WTC11 (cell line): ENCODE data around the gene SOWAHA. TPM values are rescaled to one million over a fixed set of nuclear protein-coding genes. Genes with fewer than 3 reads are reported as not detected.

Experiments used
- ATAC-seq: fragments of 200-7000 bp; cut with Tn5 transposase; 2 replicates; pipeline ENCODE4 v1.10.0; 2021; ENCODE audit warnings: mild to moderate bottlenecking, moderate library complexity
- CTCF ChIA-PET: fragments of 300-600 bp; sonication (Branson Sonifier 250); formaldehyde crosslinking; loops from one replicate; lab custom pipeline; 2021; ENCODE audit warnings: antibody characterized with exemption; lab: Charles Lee
- POLR2A ChIA-PET: fragments of 350-600 bp; sonication (Branson Sonifier 250); formaldehyde crosslinking; loops from one replicate; lab custom pipeline; 2021; ENCODE audit warnings: antibody characterized with exemption; lab: Charles Lee
- DNase-seq: peaks from one replicate; pipeline ENCODE4 v3.0.0; 2021; ENCODE audit warnings: low spot score
- H3K27ac Mint-ChIP-seq: 2 replicates; pipeline ENCODE4 v1.8.0; 2021; ENCODE audit warnings: mixed read lengths
- H3K27me3 Mint-ChIP-seq: 2 replicates; pipeline ENCODE4 v1.8.0; 2021; ENCODE audit warnings: low read depth, mild to moderate bottlenecking, moderate library complexity, mixed read lengths
- H3K36me3 Mint-ChIP-seq: 2 replicates; pipeline ENCODE4 v1.8.0; 2021; ENCODE audit warnings: mixed read lengths
- H3K4me1 Mint-ChIP-seq: 2 replicates; pipeline ENCODE4 v1.8.0; 2022; ENCODE audit warnings: mixed read lengths
- H3K4me3 Mint-ChIP-seq: 2 replicates; pipeline ENCODE4 v1.8.0; 2021; ENCODE audit warnings: mild to moderate bottlenecking, moderate library complexity, mixed read lengths
- H3K9me3 Mint-ChIP-seq: 2 replicates; pipeline ENCODE4 v1.8.0; 2021; ENCODE audit warnings: mixed read lengths
- CREB1 ChIP-seq: sonication (generic); formaldehyde crosslinking; IDR thresholded peaks from 2 replicates; pipeline ENCODE4 v1.8.0; 2023; ENCODE audit warnings: mild to moderate bottlenecking, missing genetic modification reagents
- CREM ChIP-seq: sonication (generic); formaldehyde crosslinking; IDR thresholded peaks from 2 replicates; pipeline ENCODE4 v1.8.1; 2022; ENCODE audit warnings: mild to moderate bottlenecking, missing genetic modification reagents, moderate library complexity
- FOXK1 ChIP-seq: sonication (generic); formaldehyde crosslinking; IDR thresholded peaks from 2 replicates; pipeline ENCODE4 v1.8.0; 2022; ENCODE audit warnings: mild to moderate bottlenecking, moderate library complexity, missing genetic modification reagents
- IRF2 ChIP-seq: sonication (generic); formaldehyde crosslinking; IDR thresholded peaks from 2 replicates; pipeline ENCODE4 v1.8.0; 2022; ENCODE audit warnings: low read depth, missing genetic modification reagents, borderline replicate concordance
- NFE2L1 ChIP-seq: sonication (generic); formaldehyde crosslinking; IDR thresholded peaks from 2 replicates; pipeline ENCODE4 v1.8.1; 2023; ENCODE audit warnings: missing genetic modification reagents
- NR1H2 ChIP-seq: sonication (generic); formaldehyde crosslinking; IDR thresholded peaks from 2 replicates; pipeline ENCODE4 v1.9.0; 2021; ENCODE audit warnings: mild to moderate bottlenecking, moderate library complexity, missing genetic modification reagents
- NR2C2 ChIP-seq: sonication (generic); formaldehyde crosslinking; IDR thresholded peaks from 2 replicates; pipeline ENCODE4 v1.8.0; 2022; ENCODE audit warnings: mild to moderate bottlenecking, missing genetic modification reagents
- NR3C1 ChIP-seq: sonication (generic); formaldehyde crosslinking; conservative IDR thresholded peaks from 2 replicates; pipeline ENCODE4 v1.8.1; 2023; ENCODE audit warnings: low read depth, mild to moderate bottlenecking, missing genetic modification reagents
- TP53 ChIP-seq: sonication (generic); formaldehyde crosslinking; IDR thresholded peaks from 2 replicates; pipeline ENCODE4 v1.8.1; 2023; ENCODE audit warnings: mild to moderate bottlenecking, missing genetic modification reagents
- ZNF416 ChIP-seq: fragments of 250-450 bp; sonication (Bioruptor Pico); IDR thresholded peaks from 2 replicates; pipeline ENCODE4 v1.9.0; 2021; ENCODE audit warnings: mild to moderate bottlenecking, inconsistent platforms
- total RNA-seq: library from RNA; stranded (reverse); gene quantifications from 3 replicates; pipeline ENCODE4 v1.2.3, GENCODE V29; 2021
- TF ChIP-seq, protein P1 (sequence below): fragments of 200-600 bp; IDR thresholded peaks from 2 replicates; pipeline ENCODE4 v1.8.0; 2022; ENCODE audit warnings: antibody characterized with exemption
- TF ChIP-seq, protein P2 (sequence below): sonication (generic); formaldehyde crosslinking; IDR thresholded peaks from 2 replicates; pipeline ENCODE4 v1.8.0; 2023; ENCODE audit warnings: missing genetic modification reagents
- TF ChIP-seq, protein P3 (sequence below): fragments of 250-450 bp; sonication (Bioruptor Pico); IDR thresholded peaks from 2 replicates; pipeline ENCODE4 v1.9.0; 2021; ENCODE audit warnings: mild to moderate bottlenecking, borderline replicate concordance
- TF ChIP-seq, protein P4 (sequence below): sonication (generic); formaldehyde crosslinking; IDR thresholded peaks from 2 replicates; pipeline ENCODE4 v1.8.1; 2023; ENCODE audit warnings: mild to moderate bottlenecking, missing genetic modification reagents, moderate library complexity
- TF ChIP-seq, protein P5 (sequence below): sonication (generic); formaldehyde crosslinking; IDR thresholded peaks from 2 replicates; pipeline ENCODE4 v1.8.1; 2023; ENCODE audit warnings: mild to moderate bottlenecking, moderate library complexity, missing genetic modification reagents
- TF ChIP-seq, protein P6 (sequence below): sonication (generic); formaldehyde crosslinking; IDR thresholded peaks from 2 replicates; pipeline ENCODE4 v1.8.0; 2023; ENCODE audit warnings: missing genetic modification reagents, mild to moderate bottlenecking, borderline replicate concordance
- TF ChIP-seq, protein P7 (sequence below): fragments of 250-450 bp; sonication (Bioruptor Pico); conservative IDR thresholded peaks from 2 replicates; pipeline ENCODE4 v1.9.0; 2021; ENCODE audit warnings: mild to moderate bottlenecking
- TF ChIP-seq, protein P8 (sequence below): sonication (generic); formaldehyde crosslinking; IDR thresholded peaks from 2 replicates; pipeline ENCODE4 v1.8.1; 2023; ENCODE audit warnings: mild to moderate bottlenecking, missing genetic modification reagents

SOWAHA gene
- total RNA-seq, 1 experiment from 2014 or later = 0.11 TPM

DNA sequence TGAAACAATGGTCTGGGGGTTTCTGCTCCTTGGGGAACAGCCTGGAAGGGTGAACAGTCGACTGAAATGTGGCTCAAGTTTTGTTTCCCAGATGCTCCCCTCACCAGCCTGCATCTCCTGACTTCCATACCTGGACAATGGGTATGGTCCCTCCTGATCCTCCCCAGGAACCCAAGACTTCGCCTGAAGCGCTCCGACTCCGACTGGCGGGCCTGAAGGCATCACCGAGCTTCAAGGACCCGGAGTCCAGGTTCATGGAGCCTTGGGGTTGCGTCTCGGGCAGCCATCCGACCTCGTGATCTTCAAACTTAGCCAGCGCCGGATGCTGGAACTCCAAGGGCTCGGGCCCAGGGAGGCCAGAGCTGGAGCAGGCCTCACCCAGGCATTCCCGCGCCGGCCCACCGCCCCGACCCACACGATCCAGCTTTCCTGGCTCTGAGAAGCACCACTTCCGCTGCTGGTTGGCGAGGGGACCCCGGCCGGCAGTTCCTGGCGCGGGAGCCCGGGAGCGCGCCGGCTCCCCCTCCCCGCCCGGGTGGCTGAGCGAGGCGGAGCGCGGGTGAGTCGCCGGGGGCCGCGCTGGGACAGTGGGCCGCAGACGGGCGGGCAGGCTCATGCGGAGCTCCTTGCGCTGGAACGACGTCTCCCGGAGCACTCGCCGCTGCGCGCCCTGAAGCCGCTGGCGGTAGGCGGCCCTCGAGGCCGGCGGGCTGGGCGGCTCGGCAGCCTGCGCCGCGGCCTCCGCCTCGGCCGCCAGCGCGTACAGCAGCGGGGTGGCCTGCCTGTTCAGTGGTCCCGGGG lies 12.1 kb downstream of the SOWAHA start:
- no peak overlapping the region for H3K27ac Mint-ChIP-seq
- DNase-seq (peak; percentile 71), ATAC-seq (peak; percentile 13)
- peak overlapping the region; percentile 55 for H3K4me3 Mint-ChIP-seq
- H3K4me1 Mint-ChIP-seq = peaks cover 13% of the 10 kb centered on the region
- no peaks in the 10 kb centered on the region for H3K9me3 Mint-ChIP-seq
- no peaks in the 10 kb centered on the region for H3K36me3 Mint-ChIP-seq
- ChIA-PET POLR2A (interaction anchor here (1.0 to 1.6 kb wide), 3 partner anchors 41 to 58 kb away, joined by 3 to 13 read pairs (median 3); partner anchors contain the start of genes GDF9 and UQCRQ), CTCF (interaction anchor here (0.6 to 3.7 kb wide), 14 partner anchors 11 to 148 kb away, joined by 3 to 42 read pairs (median 4); partner anchors contain the start of genes CCNI2, GDF9, KIF3A and SOWAHA)
- H3K27me3 Mint-ChIP-seq = peaks cover 69% of the 10 kb centered on the region
- 0 out of 2 replicates have a peak, but pooled peaks have one; percentile 60 for TF ChIP-seq CREM (CRISPR knock-in tag)
- TF ChIP-seq, protein P1, sequence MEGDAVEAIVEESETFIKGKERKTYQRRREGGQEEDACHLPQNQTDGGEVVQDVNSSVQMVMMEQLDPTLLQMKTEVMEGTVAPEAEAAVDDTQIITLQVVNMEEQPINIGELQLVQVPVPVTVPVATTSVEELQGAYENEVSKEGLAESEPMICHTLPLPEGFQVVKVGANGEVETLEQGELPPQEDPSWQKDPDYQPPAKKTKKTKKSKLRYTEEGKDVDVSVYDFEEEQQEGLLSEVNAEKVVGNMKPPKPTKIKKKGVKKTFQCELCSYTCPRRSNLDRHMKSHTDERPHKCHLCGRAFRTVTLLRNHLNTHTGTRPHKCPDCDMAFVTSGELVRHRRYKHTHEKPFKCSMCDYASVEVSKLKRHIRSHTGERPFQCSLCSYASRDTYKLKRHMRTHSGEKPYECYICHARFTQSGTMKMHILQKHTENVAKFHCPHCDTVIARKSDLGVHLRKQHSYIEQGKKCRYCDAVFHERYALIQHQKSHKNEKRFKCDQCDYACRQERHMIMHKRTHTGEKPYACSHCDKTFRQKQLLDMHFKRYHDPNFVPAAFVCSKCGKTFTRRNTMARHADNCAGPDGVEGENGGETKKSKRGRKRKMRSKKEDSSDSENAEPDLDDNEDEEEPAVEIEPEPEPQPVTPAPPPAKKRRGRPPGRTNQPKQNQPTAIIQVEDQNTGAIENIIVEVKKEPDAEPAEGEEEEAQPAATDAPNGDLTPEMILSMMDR = no peak
- no peak for TF ChIP-seq FOXK1 (CRISPR knock-in tag)
- TF ChIP-seq, protein P2, sequence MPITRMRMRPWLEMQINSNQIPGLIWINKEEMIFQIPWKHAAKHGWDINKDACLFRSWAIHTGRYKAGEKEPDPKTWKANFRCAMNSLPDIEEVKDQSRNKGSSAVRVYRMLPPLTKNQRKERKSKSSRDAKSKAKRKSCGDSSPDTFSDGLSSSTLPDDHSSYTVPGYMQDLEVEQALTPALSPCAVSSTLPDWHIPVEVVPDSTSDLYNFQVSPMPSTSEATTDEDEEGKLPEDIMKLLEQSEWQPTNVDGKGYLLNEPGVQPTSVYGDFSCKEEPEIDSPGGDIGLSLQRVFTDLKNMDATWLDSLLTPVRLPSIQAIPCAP (CRISPR knock-in tag) = no peak
- TF ChIP-seq, protein P3, sequence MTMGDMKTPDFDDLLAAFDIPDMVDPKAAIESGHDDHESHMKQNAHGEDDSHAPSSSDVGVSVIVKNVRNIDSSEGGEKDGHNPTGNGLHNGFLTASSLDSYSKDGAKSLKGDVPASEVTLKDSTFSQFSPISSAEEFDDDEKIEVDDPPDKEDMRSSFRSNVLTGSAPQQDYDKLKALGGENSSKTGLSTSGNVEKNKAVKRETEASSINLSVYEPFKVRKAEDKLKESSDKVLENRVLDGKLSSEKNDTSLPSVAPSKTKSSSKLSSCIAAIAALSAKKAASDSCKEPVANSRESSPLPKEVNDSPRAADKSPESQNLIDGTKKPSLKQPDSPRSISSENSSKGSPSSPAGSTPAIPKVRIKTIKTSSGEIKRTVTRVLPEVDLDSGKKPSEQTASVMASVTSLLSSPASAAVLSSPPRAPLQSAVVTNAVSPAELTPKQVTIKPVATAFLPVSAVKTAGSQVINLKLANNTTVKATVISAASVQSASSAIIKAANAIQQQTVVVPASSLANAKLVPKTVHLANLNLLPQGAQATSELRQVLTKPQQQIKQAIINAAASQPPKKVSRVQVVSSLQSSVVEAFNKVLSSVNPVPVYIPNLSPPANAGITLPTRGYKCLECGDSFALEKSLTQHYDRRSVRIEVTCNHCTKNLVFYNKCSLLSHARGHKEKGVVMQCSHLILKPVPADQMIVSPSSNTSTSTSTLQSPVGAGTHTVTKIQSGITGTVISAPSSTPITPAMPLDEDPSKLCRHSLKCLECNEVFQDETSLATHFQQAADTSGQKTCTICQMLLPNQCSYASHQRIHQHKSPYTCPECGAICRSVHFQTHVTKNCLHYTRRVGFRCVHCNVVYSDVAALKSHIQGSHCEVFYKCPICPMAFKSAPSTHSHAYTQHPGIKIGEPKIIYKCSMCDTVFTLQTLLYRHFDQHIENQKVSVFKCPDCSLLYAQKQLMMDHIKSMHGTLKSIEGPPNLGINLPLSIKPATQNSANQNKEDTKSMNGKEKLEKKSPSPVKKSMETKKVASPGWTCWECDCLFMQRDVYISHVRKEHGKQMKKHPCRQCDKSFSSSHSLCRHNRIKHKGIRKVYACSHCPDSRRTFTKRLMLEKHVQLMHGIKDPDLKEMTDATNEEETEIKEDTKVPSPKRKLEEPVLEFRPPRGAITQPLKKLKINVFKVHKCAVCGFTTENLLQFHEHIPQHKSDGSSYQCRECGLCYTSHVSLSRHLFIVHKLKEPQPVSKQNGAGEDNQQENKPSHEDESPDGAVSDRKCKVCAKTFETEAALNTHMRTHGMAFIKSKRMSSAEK (CRISPR knock-in tag) = no peak
- TF ChIP-seq NFE2L1 = 0 out of 2 replicates have a peak, but pooled peaks have one; percentile 51
- TF ChIP-seq ZNF416 (CRISPR knock-in tag) = no peak
- no peak for TF ChIP-seq IRF2 (CRISPR knock-in tag)
- TF ChIP-seq NR2C2 = no peak
- TF ChIP-seq, protein P4, sequence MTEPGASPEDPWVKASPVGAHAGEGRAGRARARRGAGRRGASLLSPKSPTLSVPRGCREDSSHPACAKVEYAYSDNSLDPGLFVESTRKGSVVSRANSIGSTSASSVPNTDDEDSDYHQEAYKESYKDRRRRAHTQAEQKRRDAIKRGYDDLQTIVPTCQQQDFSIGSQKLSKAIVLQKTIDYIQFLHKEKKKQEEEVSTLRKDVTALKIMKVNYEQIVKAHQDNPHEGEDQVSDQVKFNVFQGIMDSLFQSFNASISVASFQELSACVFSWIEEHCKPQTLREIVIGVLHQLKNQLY (CRISPR knock-in tag) = no peak
- TF ChIP-seq, protein P5, sequence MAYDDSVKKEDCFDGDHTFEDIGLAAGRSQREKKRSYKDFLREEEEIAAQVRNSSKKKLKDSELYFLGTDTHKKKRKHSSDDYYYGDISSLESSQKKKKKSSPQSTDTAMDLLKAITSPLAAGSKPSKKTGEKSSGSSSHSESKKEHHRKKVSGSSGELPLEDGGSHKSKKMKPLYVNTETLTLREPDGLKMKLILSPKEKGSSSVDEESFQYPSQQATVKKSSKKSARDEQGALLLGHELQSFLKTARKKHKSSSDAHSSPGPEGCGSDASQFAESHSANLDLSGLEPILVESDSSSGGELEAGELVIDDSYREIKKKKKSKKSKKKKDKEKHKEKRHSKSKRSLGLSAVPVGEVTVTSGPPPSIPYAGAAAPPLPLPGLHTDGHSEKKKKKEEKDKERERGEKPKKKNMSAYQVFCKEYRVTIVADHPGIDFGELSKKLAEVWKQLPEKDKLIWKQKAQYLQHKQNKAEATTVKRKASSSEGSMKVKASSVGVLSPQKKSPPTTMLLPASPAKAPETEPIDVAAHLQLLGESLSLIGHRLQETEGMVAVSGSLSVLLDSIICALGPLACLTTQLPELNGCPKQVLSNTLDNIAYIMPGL (CRISPR knock-in tag) = peak; percentile 78; the same call in 1 of the 2 replicates
- TF ChIP-seq NR3C1 (CRISPR knock-in tag) = 0 out of 2 replicates have a peak, but pooled peaks have one; percentile 26
- TF ChIP-seq, protein P6, sequence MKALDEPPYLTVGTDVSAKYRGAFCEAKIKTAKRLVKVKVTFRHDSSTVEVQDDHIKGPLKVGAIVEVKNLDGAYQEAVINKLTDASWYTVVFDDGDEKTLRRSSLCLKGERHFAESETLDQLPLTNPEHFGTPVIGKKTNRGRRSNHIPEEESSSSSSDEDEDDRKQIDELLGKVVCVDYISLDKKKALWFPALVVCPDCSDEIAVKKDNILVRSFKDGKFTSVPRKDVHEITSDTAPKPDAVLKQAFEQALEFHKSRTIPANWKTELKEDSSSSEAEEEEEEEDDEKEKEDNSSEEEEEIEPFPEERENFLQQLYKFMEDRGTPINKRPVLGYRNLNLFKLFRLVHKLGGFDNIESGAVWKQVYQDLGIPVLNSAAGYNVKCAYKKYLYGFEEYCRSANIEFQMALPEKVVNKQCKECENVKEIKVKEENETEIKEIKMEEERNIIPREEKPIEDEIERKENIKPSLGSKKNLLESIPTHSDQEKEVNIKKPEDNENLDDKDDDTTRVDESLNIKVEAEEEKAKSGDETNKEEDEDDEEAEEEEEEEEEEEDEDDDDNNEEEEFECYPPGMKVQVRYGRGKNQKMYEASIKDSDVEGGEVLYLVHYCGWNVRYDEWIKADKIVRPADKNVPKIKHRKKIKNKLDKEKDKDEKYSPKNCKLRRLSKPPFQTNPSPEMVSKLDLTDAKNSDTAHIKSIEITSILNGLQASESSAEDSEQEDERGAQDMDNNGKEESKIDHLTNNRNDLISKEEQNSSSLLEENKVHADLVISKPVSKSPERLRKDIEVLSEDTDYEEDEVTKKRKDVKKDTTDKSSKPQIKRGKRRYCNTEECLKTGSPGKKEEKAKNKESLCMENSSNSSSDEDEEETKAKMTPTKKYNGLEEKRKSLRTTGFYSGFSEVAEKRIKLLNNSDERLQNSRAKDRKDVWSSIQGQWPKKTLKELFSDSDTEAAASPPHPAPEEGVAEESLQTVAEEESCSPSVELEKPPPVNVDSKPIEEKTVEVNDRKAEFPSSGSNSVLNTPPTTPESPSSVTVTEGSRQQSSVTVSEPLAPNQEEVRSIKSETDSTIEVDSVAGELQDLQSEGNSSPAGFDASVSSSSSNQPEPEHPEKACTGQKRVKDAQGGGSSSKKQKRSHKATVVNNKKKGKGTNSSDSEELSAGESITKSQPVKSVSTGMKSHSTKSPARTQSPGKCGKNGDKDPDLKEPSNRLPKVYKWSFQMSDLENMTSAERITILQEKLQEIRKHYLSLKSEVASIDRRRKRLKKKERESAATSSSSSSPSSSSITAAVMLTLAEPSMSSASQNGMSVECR (CRISPR knock-in tag) = peak; percentile 43; the same call in 1 of the 2 replicates
- TF ChIP-seq TP53 (CRISPR knock-in tag) = 0 out of 2 replicates have a peak, but pooled peaks have one; percentile 48
- TF ChIP-seq CREB1 (CRISPR knock-in tag) = no peak
- TF ChIP-seq, protein P7, sequence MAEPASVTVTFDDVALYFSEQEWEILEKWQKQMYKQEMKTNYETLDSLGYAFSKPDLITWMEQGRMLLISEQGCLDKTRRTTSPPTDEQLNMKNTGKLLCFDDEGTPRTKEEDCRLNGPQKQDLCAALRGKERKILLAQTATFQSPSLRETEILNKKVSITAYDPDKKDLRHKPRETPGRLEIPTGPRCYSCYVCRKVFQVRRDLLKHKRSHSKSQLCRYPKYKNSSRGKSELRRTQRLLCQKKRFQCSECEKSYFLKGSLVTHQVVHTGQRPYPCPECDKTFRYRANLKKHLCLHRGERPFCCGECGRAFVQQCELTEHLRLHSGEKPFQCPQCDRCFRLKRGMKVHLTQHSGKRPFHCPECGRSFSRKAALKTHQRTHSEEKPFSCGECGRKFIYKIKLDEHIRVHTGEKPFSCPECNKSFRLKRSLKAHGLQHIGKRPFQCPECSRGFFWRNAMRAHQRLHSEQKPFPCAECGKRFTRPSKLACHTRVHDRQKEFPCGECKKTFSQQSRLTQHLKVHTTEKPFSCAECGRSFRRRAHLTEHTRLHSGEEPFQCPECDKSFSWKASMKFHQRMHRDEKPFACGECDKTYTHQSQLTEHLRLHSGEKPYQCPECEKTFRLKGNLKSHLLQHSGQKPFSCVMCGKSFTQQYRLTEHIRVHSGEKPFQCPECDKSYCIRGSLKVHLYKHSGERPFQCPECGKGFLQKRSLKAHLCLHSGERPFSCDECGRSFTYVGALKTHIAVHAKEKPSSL (CRISPR knock-in tag) = no peak
- TF ChIP-seq, protein P8, sequence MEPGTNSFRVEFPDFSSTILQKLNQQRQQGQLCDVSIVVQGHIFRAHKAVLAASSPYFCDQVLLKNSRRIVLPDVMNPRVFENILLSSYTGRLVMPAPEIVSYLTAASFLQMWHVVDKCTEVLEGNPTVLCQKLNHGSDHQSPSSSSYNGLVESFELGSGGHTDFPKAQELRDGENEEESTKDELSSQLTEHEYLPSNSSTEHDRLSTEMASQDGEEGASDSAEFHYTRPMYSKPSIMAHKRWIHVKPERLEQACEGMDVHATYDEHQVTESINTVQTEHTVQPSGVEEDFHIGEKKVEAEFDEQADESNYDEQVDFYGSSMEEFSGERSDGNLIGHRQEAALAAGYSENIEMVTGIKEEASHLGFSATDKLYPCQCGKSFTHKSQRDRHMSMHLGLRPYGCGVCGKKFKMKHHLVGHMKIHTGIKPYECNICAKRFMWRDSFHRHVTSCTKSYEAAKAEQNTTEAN = peak; percentile 66
- TF ChIP-seq NR1H2 (CRISPR knock-in tag) = no peak
